ENCODE results near the gene ACBD6.

The ACBD6 gene

GRCh38 chr1:180392427-180393145 is 109.8 kb downstream of the ACBD6 start:
- H3K36me3 ChIP-seq (ENCODE audit: insufficient read depth, low read length), result peaks cover 50% of the 10 kb centered on the region
- no peak for TF ChIP-seq CTCF (conservative IDR thresholded peaks at IDR 0.05; ENCODE audit: low read length)
- no peak for TF ChIP-seq EZH2phosphoT487 (IDR thresholded peaks at IDR 0.05; ENCODE audit: borderline replicate concordance)

GRCh38 chr1:180392020-180392419 is 110.4 kb downstream of the ACBD6 start:
- no peak overlapping the region for H3K4me3 ChIP-seq (ENCODE audit: low read length, poor library complexity, severe bottlenecking)
- no peaks in the 10 kb centered on the region for H3K27me3 ChIP-seq (ENCODE audit: insufficient read depth, low read length, poor library complexity, severe bottlenecking)
- peaks cover 29% of the 10 kb centered on the region for H3K9me3 ChIP-seq (ENCODE audit: insufficient read depth, low read depth, low read length)
- no peaks in the 10 kb centered on the region for H4K20me1 ChIP-seq (ENCODE audit: insufficient read depth, low read length, poor library complexity, severe bottlenecking)
- H3K9ac ChIP-seq (ENCODE audit: low read depth, low read length, poor library complexity, severe bottlenecking), result no peak overlapping the region
- TF ChIP-seq CTCF (conservative IDR thresholded peaks at IDR 0.05; ENCODE audit: low read length) (no peak), EZH2phosphoT487 (IDR thresholded peaks at IDR 0.05; ENCODE audit: borderline replicate concordance) (no peak)
- no peaks in the 10 kb centered on the region for H3K4me1 ChIP-seq (ENCODE audit: insufficient read depth, low read length, poor library complexity, severe bottlenecking)
- H3F3A ChIP-seq (ENCODE audit: low read depth), result no peaks in the 10 kb centered on the region
- H3K9me2 ChIP-seq (replicated peaks; ENCODE audit: low read depth, low read length), result no peaks in the 10 kb centered on the region
- H2AFZ ChIP-seq (ENCODE audit: low read length), result no peak overlapping the region
- H3K79me2 ChIP-seq (ENCODE audit: insufficient read depth, low read length), result peaks cover 39% of the 10 kb centered on the region
- peaks cover 50% of the 10 kb centered on the region for H3K36me3 ChIP-seq (ENCODE audit: insufficient read depth, low read length)
- no peak overlapping the region for H3K4me2 ChIP-seq (ENCODE audit: low read depth, low read length, poor library complexity, severe bottlenecking)

More at GRCh38 chr1:180392427-180393145, 109.8 kb downstream of the ACBD6 start:
- Histone ChIP-seq H3K9ac (ENCODE audit: low read depth, low read length, poor library complexity, severe bottlenecking) (no peak overlapping the region), H3K27me3 (ENCODE audit: insufficient read depth, low read length, poor library complexity, severe bottlenecking) (no peaks in the 10 kb centered on the region), H3K4me1 (ENCODE audit: insufficient read depth, low read length, poor library complexity, severe bottlenecking) (no peaks in the 10 kb centered on the region), H3K4me2 (ENCODE audit: low read depth, low read length, poor library complexity, severe bottlenecking) (no peak overlapping the region), H3K4me3 (ENCODE audit: low read length, poor library complexity, severe bottlenecking) (no peak overlapping the region), H3F3A (ENCODE audit: low read depth) (no peaks in the 10 kb centered on the region), H3K79me2 (ENCODE audit: insufficient read depth, low read length) (peaks cover 34% of the 10 kb centered on the region), H4K20me1 (ENCODE audit: insufficient read depth, low read length, poor library complexity, severe bottlenecking) (no peaks in the 10 kb centered on the region), H2AFZ (ENCODE audit: low read length) (no peak overlapping the region), H3K9me3 (ENCODE audit: insufficient read depth, low read depth, low read length) (peaks cover 29% of the 10 kb centered on the region), H3K9me2 (replicated peaks; ENCODE audit: low read depth, low read length) (no peaks in the 10 kb centered on the region)

GRCh38 chr1:180387413-180387812 is 115.0 kb downstream of the ACBD6 start:
- Histone ChIP-seq H2AFZ (ENCODE audit: low read length) (no peak overlapping the region), H3K9me2 (replicated peaks; ENCODE audit: low read depth, low read length) (no peaks in the 10 kb centered on the region), H3K9me3 (ENCODE audit: insufficient read depth, low read depth, low read length) (peaks cover 34% of the 10 kb centered on the region), H3K79me2 (ENCODE audit: insufficient read depth, low read length) (peaks cover 38% of the 10 kb centered on the region), H3K4me1 (ENCODE audit: insufficient read depth, low read length, poor library complexity, severe bottlenecking) (no peaks in the 10 kb centered on the region), H3K27me3 (ENCODE audit: insufficient read depth, low read length, poor library complexity, severe bottlenecking) (no peaks in the 10 kb centered on the region), H3K36me3 (ENCODE audit: insufficient read depth, low read length) (peaks cover 23% of the 10 kb centered on the region), H4K20me1 (ENCODE audit: insufficient read depth, low read length, poor library complexity, severe bottlenecking) (no peaks in the 10 kb centered on the region), H3K9ac (ENCODE audit: low read depth, low read length, poor library complexity, severe bottlenecking) (no peak overlapping the region), H3K4me2 (ENCODE audit: low read depth, low read length, poor library complexity, severe bottlenecking) (no peak overlapping the region), H3F3A (ENCODE audit: low read depth) (no peaks in the 10 kb centered on the region), H3K4me3 (ENCODE audit: low read length, poor library complexity, severe bottlenecking) (no peak overlapping the region)
- TF ChIP-seq EZH2phosphoT487 (IDR thresholded peaks at IDR 0.05; ENCODE audit: borderline replicate concordance) (no peak), CTCF (conservative IDR thresholded peaks at IDR 0.05; ENCODE audit: low read length) (no peak)
